ENCODE results near the gene DCDC2B. TPM values are rescaled to one million over a fixed set of nuclear protein-coding genes. Genes with fewer than 3 reads are reported as not detected.

Gene DCDC2B
- total RNA-seq, 1 experiment from 2014 or later: not detected

GRCh38 chr1:32205401-32206370 lies 3.2 kb upstream of the DCDC2B start, which contains the start of gene IQCC:
TSS of gene IQCC (plus strand) at chr1:32205671. CDS start at chr1:32205682, 11 bp downstream.
- peaks cover 14% of the 10 kb centered on the region for H3K27me3 Mint-ChIP-seq (ENCODE audit: low read depth)
- no CpG with 5 or more reads among the region's 77 CpGs for WGBS (ENCODE audit: extremely low coverage, insufficient read length, low lambda C conversion rate)
- peak; percentile 51 for TF ChIP-seq CTCF (conservative IDR thresholded peaks at IDR 0.05)

More at GRCh38 chr1:32205401-32206370, 3.2 kb upstream of the DCDC2B start, which contains the start of gene IQCC:
- H3T11ph ChIP-seq (ENCODE audit: low read length): no peak within 1 kb of the TSS
- no peak within 1 kb of the TSS for H2AFZ ChIP-seq (ENCODE audit: low read length)
- Mint-ChIP-seq H3K27ac (peak within 1 kb of the TSS in 2 of 3 experiments; percentile 44 to 96; a peak in 4 of 7 replicates), H3K4me3 (peak within 1 kb of the TSS; percentile 92 to 96), H3K4me1 (peaks cover 19 to 24% of the 10 kb centered on the region in 2 experiments), H3K9me3 (no peaks in the 10 kb centered on the region), H3K36me3 (ENCODE audit: insufficient read depth in 1 of 3, low read depth in 3 of 3) (peaks cover 0 to 14% (median 11%) of the 10 kb centered on the region in 3 experiments; a peak in 5 of 7 replicates)
- H3K23ac ChIP-seq (ENCODE audit: insufficient read length, low read depth, low read length): no peak within 1 kb of the TSS
- H2BK12ac ChIP-seq (ENCODE audit: insufficient read length, low read depth, low read length): no peak within 1 kb of the TSS
- peak within 1 kb of the TSS; percentile 18 for H3K18ac ChIP-seq (ENCODE audit: insufficient read length, low read depth, low read length)
- H4K8ac ChIP-seq (replicated peaks; ENCODE audit: insufficient read length, low read depth, low read length): no peak within 1 kb of the TSS
- no peaks in the 10 kb centered on the region for H3K9me3 ChIP-seq (ENCODE audit: control insufficient read depth, low read depth, low read length)
- H4K5ac ChIP-seq (ENCODE audit: insufficient read length, low read depth, low read length): no peak within 1 kb of the TSS
- H3K56ac ChIP-seq (ENCODE audit: insufficient read length, low read depth, low read length): no peak within 1 kb of the TSS
- no peaks in the 10 kb centered on the region for H3K79me2 ChIP-seq (ENCODE audit: insufficient read depth, low read length)
- peaks cover 4% of the 10 kb centered on the region; the same call in 1 of the 2 replicates for H3K4me1 ChIP-seq (ENCODE audit: insufficient read depth, low read length)
- H4K91ac ChIP-seq (ENCODE audit: insufficient read length, low read depth, low read length): no peak within 1 kb of the TSS
- H2BK5ac ChIP-seq (ENCODE audit: insufficient read length, low read length): no peak within 1 kb of the TSS
- no peak within 1 kb of the TSS for H2BK15ac ChIP-seq (ENCODE audit: low read depth, low read length)
- H3K4me2 ChIP-seq (ENCODE audit: insufficient read depth, insufficient read length, low read length): peak within 1 kb of the TSS; percentile 58
- H2AK5ac ChIP-seq (ENCODE audit: insufficient read length, low read length): no peak within 1 kb of the TSS
- no peaks in the 10 kb centered on the region; the same call in 1 of the 2 replicates for H3K27me3 ChIP-seq (ENCODE audit: insufficient read depth, low read length)
- H4K20me1 ChIP-seq (ENCODE audit: control insufficient read depth, insufficient read depth, insufficient read length): no peaks in the 10 kb centered on the region
- no peak within 1 kb of the TSS for H3K27ac ChIP-seq (ENCODE audit: insufficient read length, low read depth, low read length)
- H3K79me1 ChIP-seq (ENCODE audit: insufficient read depth, low read depth, low read length, poor library complexity, severe bottlenecking): no peaks in the 10 kb centered on the region
- H3K23me2 ChIP-seq (ENCODE audit: insufficient read length, low read depth, low read length, poor library complexity, severe bottlenecking): peaks cover 10% of the 10 kb centered on the region
- H2BK120ac ChIP-seq (ENCODE audit: low read depth, low read length, poor library complexity, severe bottlenecking): no peak within 1 kb of the TSS
- DNase-seq: peak; percentile 94
- H3K9ac ChIP-seq (ENCODE audit: extremely low read depth, insufficient read length, low read length): peak within 1 kb of the TSS; percentile 45
- no peak within 1 kb of the TSS for H3K4ac ChIP-seq (ENCODE audit: low read depth, low read length)
- H2BK20ac ChIP-seq (ENCODE audit: low read depth, low read length, poor library complexity, severe bottlenecking): no peak within 1 kb of the TSS
- H3K14ac ChIP-seq (ENCODE audit: insufficient read depth, low read length): peak within 1 kb of the TSS; percentile 21; the same call in 1 of the 2 replicates
